ENCODE results near the gene KLK7. TPM values are rescaled to one million over a fixed set of nuclear protein-coding genes. Genes with fewer than 3 reads are reported as not detected.
"Not testable (repeated sequence)": the region's sequence is repeated elsewhere in the genome, so short reads cannot be mapped to it uniquely, and the experiment has no call there.

The KLK7 gene
- total RNA-seq, 1 donor from 2014 or later: not detected

- H3K9me3 Mint-ChIP-seq: no peaks in the 10 kb centered on the region
- no peak overlapping the region for H3K27ac Mint-ChIP-seq
- peaks cover 5% of the 10 kb centered on the region for H3K27me3 Mint-ChIP-seq (ENCODE audit: insufficient read depth)
Measured at GRCh38 chr19:51005248-51005647, 21.5 kb upstream of the KLK7 start.

GRCh38 chr19:51003316-51003715, 19.6 kb upstream of the KLK7 start:
- H3K27me3 Mint-ChIP-seq (ENCODE audit: insufficient read depth): peaks cover 5% of the 10 kb centered on the region
- no peak overlapping the region for H3K27ac Mint-ChIP-seq
- H3K4me1 Mint-ChIP-seq (ENCODE audit: low read depth): no peaks in the 10 kb centered on the region

More at GRCh38 chr19:51005248-51005647, 21.5 kb upstream of the KLK7 start:
- intact Hi-C loops (cut with micrococcal nuclease): no loop called here
- no peak for DNase-seq (ENCODE audit: low spot score)
- Mint-ChIP-seq H3K4me3 (no peak overlapping the region), H3K4me1 (ENCODE audit: low read depth) (no peaks in the 10 kb centered on the region), H3K36me3 (ENCODE audit: low read depth) (no peaks in the 10 kb centered on the region)

GRCh38 chr19:51002542-51003311, 19.0 kb upstream of the KLK7 start:
- no peak overlapping the region for H3K27ac Mint-ChIP-seq
- intact Hi-C loops (cut with micrococcal nuclease): no loop called here

More at GRCh38 chr19:51003316-51003715, 19.6 kb upstream of the KLK7 start:
- Mint-ChIP-seq H3K4me3 (no peak overlapping the region), H3K36me3 (ENCODE audit: low read depth) (no peaks in the 10 kb centered on the region), H3K9me3 (no peaks in the 10 kb centered on the region)
- intact Hi-C loops (cut with micrococcal nuclease): no loop called here
- no peak for DNase-seq (ENCODE audit: low spot score)

GRCh38 chr19:51002089-51002532, 18.4 kb upstream of the KLK7 start:
- no peak overlapping the region for H3K27ac Mint-ChIP-seq
- H3K4me1 Mint-ChIP-seq (ENCODE audit: low read depth): no peaks in the 10 kb centered on the region
- no peaks in the 10 kb centered on the region for H3K36me3 Mint-ChIP-seq (ENCODE audit: low read depth)
- DNase-seq (ENCODE audit: low spot score): no peak
- H3K27me3 Mint-ChIP-seq (ENCODE audit: insufficient read depth): peaks cover 5% of the 10 kb centered on the region
- H3K4me3 Mint-ChIP-seq: no peak overlapping the region
- intact Hi-C loops (cut with micrococcal nuclease): no loop called here
- no peaks in the 10 kb centered on the region for H3K9me3 Mint-ChIP-seq

More at GRCh38 chr19:51002542-51003311, 19.0 kb upstream of the KLK7 start:
- no peaks in the 10 kb centered on the region for H3K36me3 Mint-ChIP-seq (ENCODE audit: low read depth)
- peaks cover 5% of the 10 kb centered on the region for H3K27me3 Mint-ChIP-seq (ENCODE audit: insufficient read depth)
- no peaks in the 10 kb centered on the region for H3K9me3 Mint-ChIP-seq
- DNase-seq (ENCODE audit: low spot score): no peak
- H3K4me1 Mint-ChIP-seq (ENCODE audit: low read depth): no peaks in the 10 kb centered on the region
- no peak overlapping the region for H3K4me3 Mint-ChIP-seq

- intact Hi-C loops (cut with micrococcal nuclease): no loop called here
- no peaks in the 10 kb centered on the region for H3K36me3 Mint-ChIP-seq (ENCODE audit: low read depth)
- H3K4me3 Mint-ChIP-seq: no peak within 1 kb of the TSS
- H3K4me1 Mint-ChIP-seq (ENCODE audit: low read depth): no peaks in the 10 kb centered on the region
- no peaks in the 10 kb centered on the region for H3K9me3 Mint-ChIP-seq
- peaks cover 5% of the 10 kb centered on the region for H3K27me3 Mint-ChIP-seq (ENCODE audit: insufficient read depth)
- no peak within 1 kb of the TSS for H3K27ac Mint-ChIP-seq
- DNase-seq (ENCODE audit: low spot score): no peak
Measured at GRCh38 chr19:51001515-51001914, 17.8 kb upstream of the KLK7 start, which contains the start of gene KLK8. TSS of gene KLK8 (minus strand) at chr19:51001604. CDS start at chr19:51001167, 437 bp downstream.

GRCh38 chr19:51000981-51001380, 17.3 kb upstream of the KLK7 start:
- Mint-ChIP-seq H3K4me3 (no peak overlapping the region), H3K36me3 (ENCODE audit: low read depth) (no peaks in the 10 kb centered on the region), H3K9me3 (no peaks in the 10 kb centered on the region), H3K4me1 (ENCODE audit: low read depth) (no peaks in the 10 kb centered on the region), H3K27ac (no peak overlapping the region), H3K27me3 (ENCODE audit: insufficient read depth) (peaks cover 5% of the 10 kb centered on the region)
- intact Hi-C loops (cut with micrococcal nuclease): no loop called here
- no peak for DNase-seq (ENCODE audit: low spot score)

- H3K27ac Mint-ChIP-seq: no peak overlapping the region
- H3K9me3 Mint-ChIP-seq: no peaks in the 10 kb centered on the region
- no peak for DNase-seq (ENCODE audit: low spot score)
- H3K4me3 Mint-ChIP-seq: no peak overlapping the region
- H3K4me1 Mint-ChIP-seq (ENCODE audit: low read depth): no peaks in the 10 kb centered on the region
- H3K27me3 Mint-ChIP-seq (ENCODE audit: insufficient read depth): peaks cover 5% of the 10 kb centered on the region
- intact Hi-C loops (cut with micrococcal nuclease): no loop called here
- no peaks in the 10 kb centered on the region for H3K36me3 Mint-ChIP-seq (ENCODE audit: low read depth)
Measured at GRCh38 chr19:51000426-51000825, 16.7 kb upstream of the KLK7 start.

GRCh38 chr19:50998686-50999085, 15.0 kb upstream of the KLK7 start:
- no peak for DNase-seq (ENCODE audit: low spot score)
- Mint-ChIP-seq H3K4me1 (ENCODE audit: low read depth) (no peaks in the 10 kb centered on the region), H3K27me3 (ENCODE audit: insufficient read depth) (peaks cover 5% of the 10 kb centered on the region), H3K36me3 (ENCODE audit: low read depth) (no peaks in the 10 kb centered on the region), H3K27ac (no peak overlapping the region), H3K4me3 (no peak overlapping the region), H3K9me3 (no peaks in the 10 kb centered on the region)
- intact Hi-C loops (cut with micrococcal nuclease): no loop called here

- DNase-seq (ENCODE audit: low spot score): no peak
- intact Hi-C loops (cut with micrococcal nuclease): no loop called here
- H3K4me3 Mint-ChIP-seq: no peak overlapping the region
- no peaks in the 10 kb centered on the region for H3K4me1 Mint-ChIP-seq (ENCODE audit: low read depth)
- no peaks in the 10 kb centered on the region for H3K9me3 Mint-ChIP-seq
- H3K27me3 Mint-ChIP-seq (ENCODE audit: insufficient read depth): peaks cover 5% of the 10 kb centered on the region
- H3K27ac Mint-ChIP-seq: no peak overlapping the region
- H3K36me3 Mint-ChIP-seq (ENCODE audit: low read depth): no peaks in the 10 kb centered on the region
Measured at GRCh38 chr19:50998061-50998460, 14.3 kb upstream of the KLK7 start.

- no peaks in the 10 kb centered on the region for H3K36me3 Mint-ChIP-seq (ENCODE audit: low read depth)
- no peaks in the 10 kb centered on the region for H3K27me3 Mint-ChIP-seq (ENCODE audit: insufficient read depth)
- H3K27ac Mint-ChIP-seq: no peak overlapping the region
- H3K9me3 Mint-ChIP-seq: no peaks in the 10 kb centered on the region
- no peak overlapping the region for H3K4me3 Mint-ChIP-seq
- intact Hi-C loops (cut with micrococcal nuclease): no loop called here
- H3K4me1 Mint-ChIP-seq (ENCODE audit: low read depth): no peaks in the 10 kb centered on the region
- DNase-seq (ENCODE audit: low spot score): no peak
Measured at GRCh38 chr19:50994129-50994528, 10.4 kb upstream of the KLK7 start.

GRCh38 chr19:50992666-50993035, 8.9 kb upstream of the KLK7 start:
- intact Hi-C loops (cut with micrococcal nuclease): no loop called here

GRCh38 chr19:50984416-50984815, 699 bp upstream of the KLK7 start:
- H3K4me1 Mint-ChIP-seq (ENCODE audit: low read depth); H3K36me3 Mint-ChIP-seq (ENCODE audit: low read depth); H3K27ac Mint-ChIP-seq; H3K9me3 Mint-ChIP-seq; intact Hi-C loops (cut with micrococcal nuclease); H3K4me3 Mint-ChIP-seq; DNase-seq (ENCODE audit: low spot score); H3K27me3 Mint-ChIP-seq (ENCODE audit: insufficient read depth): not testable (repeated sequence)

More at GRCh38 chr19:50992666-50993035, 8.9 kb upstream of the KLK7 start:
- Mint-ChIP-seq H3K27ac (no peak overlapping the region), H3K4me3 (no peak overlapping the region), H3K4me1 (ENCODE audit: low read depth) (no peaks in the 10 kb centered on the region), H3K9me3 (no peaks in the 10 kb centered on the region), H3K36me3 (ENCODE audit: low read depth) (no peaks in the 10 kb centered on the region), H3K27me3 (ENCODE audit: insufficient read depth) (peaks cover under 1% of the 10 kb centered on the region)
- no peak for DNase-seq (ENCODE audit: low spot score)

- H3K27me3 Mint-ChIP-seq (ENCODE audit: insufficient read depth): peaks cover 16% of the 10 kb centered on the region
- H3K9me3 Mint-ChIP-seq: no peaks in the 10 kb centered on the region
- no peak overlapping the region for H3K27ac Mint-ChIP-seq
- H3K4me3 Mint-ChIP-seq: no peak overlapping the region
- intact Hi-C loops (cut with micrococcal nuclease): no loop called here
- DNase-seq (ENCODE audit: low spot score): no peak
- no peaks in the 10 kb centered on the region for H3K36me3 Mint-ChIP-seq (ENCODE audit: low read depth)
- no peaks in the 10 kb centered on the region for H3K4me1 Mint-ChIP-seq (ENCODE audit: low read depth)
Measured at GRCh38 chr19:50982186-50982585, 1.5 kb downstream of the KLK7 start.

All from activated T-helper 1 cell treated with anti-CD3 and anti-CD28 coated beads, Interleukin-12 subunit alpha, Interleukin-12 subunit beta, Interleukin-2, Interleukin-4 antibody, amounts not matched to agents 30 ng/mL and 10 ng/mL and 1 ng/mL, durations not matched to agents 14 hours and 24 hours and 36 hours (primary cell).